NCI-H2171 (cell line): ENCODE data around the gene SPINK8.
A peak's percentile ranks its signal among the peaks of the same experiment; 100 is the strongest.
"Not testable (repeated sequence)": the region's sequence is repeated elsewhere in the genome, so short reads cannot be mapped to it uniquely, and the experiment has no call there.

Experiments
- DNase-seq: peaks from one replicate; lab custom pipeline; 2025; lab: John Stamatoyannopoulos, UW

SPINK8 gene

DNA sequence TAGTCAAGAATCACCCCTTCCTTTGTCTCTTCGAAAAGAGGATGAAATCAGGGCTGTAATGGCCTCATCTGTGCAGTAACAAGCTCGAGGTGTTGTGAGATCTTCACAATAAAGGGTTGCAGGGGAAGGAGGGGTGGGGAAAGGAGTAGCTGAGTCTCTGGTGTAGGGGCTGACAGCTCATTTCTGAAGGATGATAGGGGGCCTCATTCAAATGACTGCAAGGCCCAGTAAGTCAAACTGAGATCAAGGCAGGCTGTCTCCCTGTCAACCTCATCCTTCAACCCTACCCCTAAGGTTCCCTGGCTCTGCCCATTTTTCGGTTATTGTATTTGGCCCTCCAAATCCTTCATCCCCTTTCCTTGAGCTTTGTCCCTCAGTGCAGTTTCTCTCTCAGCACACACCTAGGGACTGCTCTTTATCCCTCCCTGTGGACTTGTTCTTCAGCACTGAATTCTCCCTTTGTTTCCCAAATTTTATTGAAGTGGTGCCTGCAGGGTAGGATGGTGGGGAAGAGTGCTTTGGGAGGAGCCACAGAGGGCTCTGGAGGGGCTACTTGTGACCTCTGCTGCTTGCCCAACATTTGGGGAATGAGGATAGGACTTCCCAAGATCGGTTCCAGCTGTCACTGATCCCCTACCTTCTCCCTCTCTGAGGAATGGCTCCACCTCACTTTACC lies 54.4 kb downstream of the SPINK8 start:
- DNase-seq = no peak

DNA sequence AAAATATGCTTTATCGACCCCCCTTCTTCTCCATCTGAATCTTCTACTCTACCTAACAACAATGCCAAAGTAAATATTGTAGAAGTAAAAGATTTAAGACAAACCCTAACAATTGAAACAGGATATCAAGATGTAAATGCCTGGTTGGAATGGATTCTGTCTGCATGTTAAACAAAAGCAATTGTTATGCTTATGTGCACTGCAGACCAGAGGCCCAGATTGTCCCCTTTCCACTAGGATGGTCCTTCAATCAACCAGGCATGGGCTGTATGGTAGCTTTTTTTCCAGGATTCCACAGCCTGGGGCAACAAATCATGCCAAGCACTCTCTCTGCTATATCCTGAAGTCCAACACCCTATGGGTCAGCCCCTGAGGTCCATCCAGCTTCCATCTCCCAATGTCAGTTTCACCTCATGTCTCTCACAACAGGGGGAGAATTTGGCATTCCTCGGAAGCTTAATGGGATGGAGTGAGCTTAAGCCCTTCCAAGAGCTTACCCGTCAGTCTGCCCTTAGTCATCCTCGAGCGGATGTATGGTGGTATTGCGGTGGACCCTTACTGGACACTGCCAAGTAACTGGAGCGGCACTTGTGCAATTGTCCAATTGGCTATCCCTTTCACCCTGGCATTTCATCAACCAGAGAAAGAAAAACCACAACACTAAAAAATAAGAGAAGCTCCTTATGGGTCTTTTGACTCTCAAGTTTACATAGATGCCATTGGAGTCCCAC lies 56.4 kb downstream of the SPINK8 start:
- no peak for DNase-seq

DNA sequence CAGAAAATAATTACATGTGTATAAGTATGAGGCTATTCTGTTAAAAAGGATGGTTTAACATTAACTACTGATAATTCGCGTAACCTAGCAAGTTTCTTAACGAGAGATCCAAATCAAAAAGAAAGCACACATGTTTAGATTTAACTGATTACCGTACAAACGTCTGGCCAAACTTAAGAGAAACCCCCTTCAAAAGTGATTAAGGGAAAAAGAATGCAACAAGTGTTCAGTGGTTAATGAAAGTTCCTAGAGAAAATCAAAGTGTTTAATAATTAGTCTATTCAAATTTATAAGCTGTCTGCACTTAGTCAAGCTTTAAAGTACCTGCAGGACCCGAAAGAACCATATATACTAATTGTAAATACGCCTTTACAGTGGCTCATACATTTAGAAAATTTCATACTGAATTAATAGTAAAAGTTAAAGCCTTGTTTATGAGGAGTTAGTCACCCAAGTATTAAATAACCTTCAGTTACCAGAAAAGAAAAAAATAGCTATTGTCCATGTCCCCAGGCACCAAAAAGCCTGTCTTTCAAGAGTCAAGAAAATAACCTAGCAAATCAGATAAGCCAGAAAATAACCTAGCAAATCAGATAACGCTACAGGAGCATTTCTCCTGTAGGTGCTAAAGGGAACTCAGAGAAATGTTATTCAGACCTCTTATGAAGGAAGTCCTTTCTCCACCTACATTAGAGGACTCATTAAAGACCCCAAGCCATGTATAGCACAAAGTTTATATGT lies 58.0 kb downstream of the SPINK8 start:
- no peak for DNase-seq

DNA sequence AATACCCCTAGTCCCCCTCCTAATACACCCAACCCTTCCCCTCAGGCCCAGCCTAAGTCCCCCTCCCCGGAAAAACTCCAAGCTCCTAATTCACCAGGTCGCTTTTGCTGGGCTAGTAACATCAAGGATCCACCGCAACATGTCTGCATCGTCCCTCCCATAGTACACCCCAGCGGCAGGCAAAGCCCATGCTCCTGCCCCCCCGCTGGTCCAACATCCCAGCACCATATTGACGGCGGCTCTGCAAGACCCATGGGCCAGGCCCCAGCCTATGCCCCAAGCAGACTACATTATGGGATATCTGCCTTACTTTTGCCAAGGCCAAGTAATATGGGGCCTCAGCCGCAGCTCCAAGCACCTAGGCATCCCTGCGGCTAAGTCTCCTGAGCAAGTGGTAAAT lies 59.0 kb downstream of the SPINK8 start:
- DNase-seq = no peak

DNA sequence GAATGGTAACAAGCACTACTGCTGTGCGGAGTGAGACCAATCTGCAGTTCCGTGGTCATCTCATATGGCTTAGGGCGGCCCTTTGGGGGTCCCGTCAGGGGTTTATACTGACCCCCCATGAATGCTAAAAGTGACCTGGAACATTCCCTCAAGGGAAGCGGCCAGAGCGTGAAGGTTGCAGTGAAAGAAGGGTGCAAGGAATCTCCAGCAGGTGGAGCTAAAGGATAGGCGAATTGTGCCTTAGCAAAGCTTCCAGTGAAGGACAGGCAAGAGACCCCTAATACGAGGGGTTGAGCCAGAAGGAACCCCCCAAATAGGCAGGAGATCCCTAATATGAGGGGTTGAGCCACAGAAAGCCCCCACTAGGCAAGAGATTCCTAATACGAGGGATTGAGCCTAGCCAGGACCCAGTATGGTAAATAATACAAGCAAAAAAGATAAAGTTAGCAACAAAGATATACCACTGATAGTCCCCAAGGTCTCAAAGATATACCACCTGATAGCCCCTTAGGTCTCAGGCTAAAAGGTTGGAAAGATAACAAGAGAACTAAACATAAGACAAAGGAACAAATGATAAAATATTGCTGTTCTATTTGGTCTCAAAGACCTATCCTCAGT lies 59.8 kb downstream of the SPINK8 start:
- DNase-seq = peak; percentile 12

DNA sequence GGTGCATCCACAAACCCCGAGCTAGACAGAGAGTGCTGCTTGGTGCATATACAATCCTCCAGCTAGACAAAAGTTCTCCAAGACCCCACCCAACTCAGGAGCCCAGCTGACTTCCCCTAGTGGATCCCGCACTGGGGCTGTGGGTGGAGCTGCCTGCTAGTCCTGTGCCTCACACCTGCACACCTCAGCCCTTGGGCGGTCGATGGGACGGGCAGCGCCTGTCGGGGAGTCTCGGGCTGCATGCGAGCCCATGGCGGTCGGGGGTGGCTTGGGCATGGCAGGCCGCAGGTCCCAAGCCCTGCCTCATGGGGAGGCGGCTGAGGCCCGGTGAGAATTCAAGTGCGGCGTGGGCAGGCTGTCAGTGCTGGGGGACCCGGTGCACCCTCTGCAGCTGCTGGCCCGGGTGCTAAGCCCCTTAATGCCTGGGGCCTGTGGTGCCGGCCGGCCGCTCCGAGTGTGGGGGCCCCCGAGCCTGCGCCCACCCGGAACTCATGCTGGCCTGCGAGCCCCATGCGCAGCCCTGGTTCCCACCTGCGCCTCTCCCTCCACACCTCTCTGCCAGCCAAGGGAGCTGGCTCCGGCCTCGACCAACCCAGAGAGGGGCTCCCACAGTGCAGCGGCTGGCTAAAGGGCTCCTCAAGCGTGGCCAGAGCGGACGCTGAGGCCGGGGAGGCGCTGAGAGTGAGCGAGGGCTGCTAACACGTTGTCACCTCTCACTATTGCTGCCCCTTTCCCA lies 61.5 kb downstream of the SPINK8 start:
- DNase-seq = no peak

DNA sequence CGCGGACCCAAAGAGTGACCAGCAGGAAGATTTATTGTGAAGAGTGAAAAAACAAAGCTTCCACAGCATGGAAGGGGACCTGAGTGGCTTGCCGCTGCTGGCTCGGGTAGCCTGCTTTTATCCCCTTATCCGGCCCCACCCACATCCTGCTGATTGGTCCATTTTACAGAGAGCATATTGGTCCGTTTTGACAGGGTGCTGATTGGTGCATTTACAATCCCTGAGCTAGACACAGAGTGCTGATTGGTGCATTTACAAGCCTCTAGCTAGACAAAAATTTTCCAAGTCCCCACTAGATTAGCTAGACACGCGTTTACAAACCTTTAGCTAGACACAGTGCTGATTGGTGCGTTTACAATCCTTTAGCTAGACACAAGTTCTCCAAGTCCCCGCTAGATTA lies 62.2 kb downstream of the SPINK8 start:
- DNase-seq = not testable (repeated sequence)

DNA sequence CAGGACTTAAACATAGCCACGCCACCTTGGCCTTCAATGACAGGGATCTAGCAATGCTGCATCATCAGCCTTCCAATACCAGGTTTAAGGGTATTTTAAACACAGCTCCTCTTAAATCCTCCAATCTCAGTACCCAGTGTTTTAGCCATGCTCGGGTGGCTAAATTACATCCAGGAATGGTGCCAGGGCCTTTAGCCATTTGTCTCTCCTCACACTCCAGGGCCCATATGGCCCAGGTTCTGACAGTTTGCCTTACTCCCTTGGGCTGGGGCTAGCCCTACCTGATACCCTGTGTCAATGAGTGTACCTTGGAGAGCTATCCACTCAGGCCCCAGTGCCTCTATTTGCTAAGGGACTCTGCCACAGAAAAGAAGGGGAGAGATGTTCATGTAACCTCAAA lies 63.2 kb downstream of the SPINK8 start:
- no peak for DNase-seq

DNA sequence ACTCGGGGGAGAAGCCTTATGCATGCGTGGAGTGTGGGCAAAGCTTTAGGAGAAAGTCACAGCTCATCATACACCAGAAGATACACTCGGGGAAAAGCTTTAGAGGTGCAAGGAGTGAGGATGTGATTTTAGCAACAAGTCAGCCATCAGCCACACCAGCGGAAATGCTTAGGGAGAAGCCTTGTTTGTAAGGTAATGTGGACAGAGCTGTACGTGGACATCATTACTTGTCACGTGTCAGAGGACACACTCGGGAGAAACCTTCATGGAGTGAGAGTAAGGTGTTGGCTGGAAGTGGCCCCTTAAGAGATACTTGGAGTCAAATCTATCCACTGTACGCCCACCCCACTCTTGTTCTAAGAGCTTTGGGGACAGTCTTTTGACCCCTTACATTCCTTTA lies 63.9 kb downstream of the SPINK8 start:
- DNase-seq = no peak

DNA sequence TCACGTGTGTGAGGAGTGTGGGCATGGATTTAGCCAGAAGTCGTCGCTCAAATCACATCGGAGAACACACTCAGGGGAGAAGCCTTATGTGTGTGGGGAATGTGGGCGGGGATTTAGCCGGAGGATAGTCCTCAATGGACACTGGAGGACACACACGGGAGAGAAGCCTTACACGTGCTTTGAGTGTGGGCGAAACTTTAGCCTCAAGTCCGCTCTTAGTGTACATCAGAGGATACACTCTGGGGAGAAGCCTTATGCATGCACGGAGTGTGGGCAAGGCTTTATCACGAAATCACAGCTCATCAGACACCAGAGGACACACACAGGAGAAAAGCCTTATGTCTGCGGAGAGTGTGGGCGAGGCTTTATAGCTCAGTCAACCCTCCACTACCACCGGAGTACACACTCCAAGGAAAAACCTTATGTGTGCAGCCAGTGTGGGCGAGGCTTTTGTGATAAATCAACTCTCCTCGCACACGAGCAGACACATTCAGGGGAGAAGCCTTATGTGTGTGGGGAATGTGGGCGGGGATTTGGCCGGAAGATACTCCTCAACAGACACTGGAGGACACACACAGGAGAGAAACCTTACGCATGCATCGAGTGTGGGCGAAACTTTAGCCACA lies 64.4 kb downstream of the SPINK8 start:
- DNase-seq = no peak

DNA sequence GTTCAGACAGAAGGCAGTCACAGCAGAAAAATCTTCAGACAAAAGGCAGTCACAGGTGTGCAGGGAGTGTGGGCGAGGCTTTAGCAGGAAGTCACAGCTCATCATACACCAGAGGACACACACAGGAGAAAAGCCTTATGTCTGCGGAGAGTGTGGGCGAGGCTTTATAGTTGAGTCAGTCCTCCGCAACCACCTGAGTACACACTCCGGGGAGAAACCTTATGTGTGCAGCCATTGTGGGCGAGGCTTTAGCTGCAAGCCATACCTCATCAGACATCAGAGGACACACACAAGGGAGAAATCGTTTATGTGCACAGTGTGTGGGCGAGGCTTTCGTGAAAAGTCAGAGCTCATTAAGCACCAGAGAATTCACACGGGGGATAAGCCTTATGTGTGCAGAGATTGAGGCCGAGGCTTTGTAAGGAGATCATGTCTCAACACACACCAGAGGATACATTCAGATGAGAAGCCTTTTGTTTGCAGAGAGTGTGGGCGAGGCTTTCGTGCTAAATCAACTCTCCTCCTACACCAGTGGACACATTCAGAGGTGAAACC lies 65.0 kb downstream of the SPINK8 start:
- DNase-seq = no peak

DNA sequence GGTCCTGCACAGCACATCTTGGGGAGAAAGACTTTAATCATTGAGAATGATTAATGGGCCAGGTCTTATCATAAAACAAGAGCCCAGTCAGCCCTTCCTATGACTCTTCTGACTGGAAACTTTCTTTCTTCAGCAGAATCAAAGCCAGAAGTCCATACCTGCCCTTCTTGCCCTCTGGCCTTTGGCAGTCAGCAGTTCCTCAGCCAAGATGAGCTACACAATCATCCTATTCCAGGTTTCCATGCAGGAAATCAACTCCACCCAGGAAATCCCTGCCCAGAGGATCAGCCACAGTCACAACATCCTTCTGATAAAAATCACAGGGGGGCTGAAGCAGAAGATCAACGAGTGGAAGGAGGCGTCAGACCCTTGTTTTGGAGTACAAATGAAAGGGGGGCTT lies 65.7 kb downstream of the SPINK8 start:
- DNase-seq = no peak

DNA sequence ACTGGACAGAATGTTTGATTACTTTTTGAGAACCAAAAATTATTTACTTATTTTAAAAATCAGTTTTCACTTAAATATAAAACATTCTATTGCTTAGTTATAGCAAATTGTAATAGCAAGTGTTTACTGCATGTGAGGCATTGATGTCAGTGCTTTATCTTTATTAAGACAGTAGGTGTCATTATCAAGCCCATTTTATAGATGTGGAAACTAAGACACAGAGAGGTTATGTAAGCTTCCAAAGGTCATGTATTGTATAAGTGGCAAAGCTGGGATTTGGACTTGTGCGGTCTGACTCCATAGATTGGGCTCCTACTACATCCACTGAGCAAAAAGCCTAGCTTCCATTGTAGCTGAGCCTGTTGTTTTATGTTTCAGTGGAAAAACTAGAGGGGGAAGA lies 74.9 kb downstream of the SPINK8 start:
- DNase-seq = no peak
